Mesothelial cell of epicardium (in vitro differentiated cells): Measurements from ENCODE around the gene STXBP1. TPM values are rescaled to one million over a fixed set of nuclear protein-coding genes. Genes with fewer than 3 reads are reported as not detected.

ENCODE experiments used
- DNase-seq, 2 experiments: peaks; one replicate each; pipeline ENCODE4 v3.0.0; 2021; ENCODE audit warnings: low spot score in 2 of 2; ENCODE audit not compliant: unreplicated experiment in 2 of 2
- H3K27ac Mint-ChIP-seq: 2 replicates; pipeline ENCODE4 v1.8.0; 2021; ENCODE audit warnings: mixed read lengths
- H3K27me3 Mint-ChIP-seq: 2 replicates; pipeline ENCODE4 v1.8.0; 2021; ENCODE audit warnings: low read depth, mixed read lengths
- H3K36me3 Mint-ChIP-seq: 2 replicates; pipeline ENCODE4 v1.8.0; 2021; ENCODE audit warnings: mixed read lengths
- H3K4me1 Mint-ChIP-seq: 2 replicates; pipeline ENCODE4 v1.8.0; 2021; ENCODE audit warnings: mixed read lengths
- H3K4me3 Mint-ChIP-seq: 2 replicates; pipeline ENCODE4 v1.8.0; 2021; ENCODE audit warnings: mild to moderate bottlenecking, moderate library complexity, mixed read lengths
- H3K9me3 Mint-ChIP-seq: 2 replicates; pipeline ENCODE4 v1.8.0; 2021; ENCODE audit warnings: mixed read lengths
- CTCF ChIP-seq: fragments of 200-600 bp; sonication (generic); IDR thresholded peaks from one replicate; pipeline ENCODE4 v1.5.0; 2021; ENCODE audit warnings: antibody characterized with exemption; ENCODE audit not compliant: unreplicated experiment
- total RNA-seq: library from RNA; stranded (reverse); gene quantifications from 3 replicates; pipeline ENCODE4 v1.2.1, GENCODE V29; 2021

STXBP1 gene
- total RNA-seq, 1 donor from 2014 or later: 105 TPM

GRCh38 chr9:127723013-127723412, 110.9 kb downstream of the STXBP1 start:
- Mint-ChIP-seq H3K4me3 (no peak overlapping the region), H3K9me3 (no peaks in the 10 kb centered on the region), H3K27ac (no peak overlapping the region), H3K27me3 (peaks cover 3% of the 10 kb centered on the region), H3K36me3 (no peaks in the 10 kb centered on the region), H3K4me1 (no peaks in the 10 kb centered on the region)
- DNase-seq: no peak
- no peak for TF ChIP-seq CTCF

GRCh38 chr9:127723444-127723843, 111.4 kb downstream of the STXBP1 start:
- no peak for DNase-seq
- H3K4me3 Mint-ChIP-seq: no peak overlapping the region
- no peak overlapping the region for H3K27ac Mint-ChIP-seq
- no peaks in the 10 kb centered on the region for H3K4me1 Mint-ChIP-seq
- TF ChIP-seq CTCF: no peak
- H3K27me3 Mint-ChIP-seq: peaks cover 3% of the 10 kb centered on the region
- H3K36me3 Mint-ChIP-seq: no peaks in the 10 kb centered on the region
- no peaks in the 10 kb centered on the region for H3K9me3 Mint-ChIP-seq

DNA sequence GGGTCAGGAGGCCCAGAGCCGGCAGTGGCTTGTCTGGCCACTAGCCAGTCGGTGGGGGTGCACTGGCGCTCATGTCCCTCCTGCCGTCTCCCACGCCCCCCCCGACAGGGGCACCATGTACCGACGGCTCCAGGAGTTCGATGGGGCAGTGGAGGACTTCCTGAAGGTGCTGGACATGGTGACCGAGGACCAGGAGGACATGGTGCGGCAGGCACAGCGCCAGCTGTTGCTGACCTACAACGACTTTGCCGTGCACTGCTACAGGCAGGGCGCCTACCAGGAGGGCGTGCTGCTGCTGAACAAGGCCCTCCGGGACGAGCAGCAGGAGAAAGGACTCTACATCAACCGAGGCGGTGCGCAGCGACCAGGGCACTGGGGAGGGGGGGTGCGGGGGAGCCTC, 111.9 kb downstream of the STXBP1 start:
- Mint-ChIP-seq H3K27ac (no peak overlapping the region), H3K27me3 (peaks cover 3% of the 10 kb centered on the region), H3K9me3 (no peaks in the 10 kb centered on the region), H3K36me3 (no peaks in the 10 kb centered on the region), H3K4me3 (no peak overlapping the region), H3K4me1 (no peaks in the 10 kb centered on the region)
- no peak for DNase-seq
- TF ChIP-seq CTCF: no peak

DNA sequence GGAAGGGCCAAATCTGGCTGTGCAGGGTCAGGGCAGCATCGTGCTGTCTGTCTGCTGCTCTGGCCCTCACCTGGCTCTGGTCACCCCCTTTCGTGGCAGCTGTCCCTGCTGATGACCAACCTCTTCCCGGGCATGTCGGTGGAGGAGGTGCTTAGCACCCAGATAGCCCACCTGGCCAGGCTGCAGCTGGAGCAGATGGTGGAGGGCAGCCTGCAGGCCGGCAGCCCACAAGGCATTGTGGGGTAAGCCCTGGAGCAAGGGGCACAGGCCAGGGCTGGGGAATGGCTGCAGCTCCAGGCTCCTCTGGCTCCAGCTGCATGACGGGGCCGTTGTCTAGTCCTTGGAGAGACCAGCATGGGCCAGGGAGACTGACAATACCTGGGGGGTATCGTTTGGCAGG, 114.8 kb downstream of the STXBP1 start:
- H3K36me3 Mint-ChIP-seq: no peaks in the 10 kb centered on the region
- no peak for DNase-seq
- H3K4me1 Mint-ChIP-seq: no peaks in the 10 kb centered on the region
- H3K27me3 Mint-ChIP-seq: no peaks in the 10 kb centered on the region
- no peaks in the 10 kb centered on the region for H3K9me3 Mint-ChIP-seq
- H3K27ac Mint-ChIP-seq: no peak overlapping the region
- no peak for TF ChIP-seq CTCF
- no peak overlapping the region for H3K4me3 Mint-ChIP-seq

DNA sequence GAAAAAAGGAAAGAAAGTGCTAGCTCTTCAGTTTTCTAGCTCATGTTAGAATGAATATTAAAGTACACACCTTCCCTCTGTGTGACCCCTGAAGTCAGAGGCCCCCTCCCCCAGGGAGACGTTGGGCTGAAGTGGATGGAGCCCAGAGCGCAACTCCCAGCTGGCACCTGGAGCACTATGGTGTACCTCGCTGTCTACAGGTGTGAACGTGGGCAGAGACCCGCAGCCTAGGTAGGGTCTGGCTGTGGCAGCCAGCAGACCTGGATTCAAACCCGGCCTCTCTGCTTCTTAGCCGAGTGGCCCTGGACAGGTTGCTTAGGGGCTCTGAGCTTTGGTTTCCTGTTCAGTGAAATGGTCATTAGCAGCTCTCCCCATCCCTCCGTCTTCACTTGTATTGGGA, 116.7 kb downstream of the STXBP1 start:
- H3K27ac Mint-ChIP-seq: no peak overlapping the region
- peaks cover 3% of the 10 kb centered on the region for H3K4me1 Mint-ChIP-seq

More for the DNA sequence above, 116.7 kb downstream of the STXBP1 start:
- Mint-ChIP-seq H3K27me3 (no peaks in the 10 kb centered on the region), H3K4me3 (no peak overlapping the region), H3K36me3 (no peaks in the 10 kb centered on the region), H3K9me3 (no peaks in the 10 kb centered on the region)
- no peak for DNase-seq
- no peak for TF ChIP-seq CTCF
